ENCODE data around the gene PDF. TPM values are rescaled to one million over a fixed set of nuclear protein-coding genes. Genes with fewer than 3 reads are reported as not detected.
"Not testable (repeated sequence)": the region's sequence is repeated elsewhere in the genome, so short reads cannot be mapped to it uniquely, and the experiment has no call there.

PDF gene
- total RNA-seq, 1 donor from 2014 or later = 13.0 TPM

DNA sequence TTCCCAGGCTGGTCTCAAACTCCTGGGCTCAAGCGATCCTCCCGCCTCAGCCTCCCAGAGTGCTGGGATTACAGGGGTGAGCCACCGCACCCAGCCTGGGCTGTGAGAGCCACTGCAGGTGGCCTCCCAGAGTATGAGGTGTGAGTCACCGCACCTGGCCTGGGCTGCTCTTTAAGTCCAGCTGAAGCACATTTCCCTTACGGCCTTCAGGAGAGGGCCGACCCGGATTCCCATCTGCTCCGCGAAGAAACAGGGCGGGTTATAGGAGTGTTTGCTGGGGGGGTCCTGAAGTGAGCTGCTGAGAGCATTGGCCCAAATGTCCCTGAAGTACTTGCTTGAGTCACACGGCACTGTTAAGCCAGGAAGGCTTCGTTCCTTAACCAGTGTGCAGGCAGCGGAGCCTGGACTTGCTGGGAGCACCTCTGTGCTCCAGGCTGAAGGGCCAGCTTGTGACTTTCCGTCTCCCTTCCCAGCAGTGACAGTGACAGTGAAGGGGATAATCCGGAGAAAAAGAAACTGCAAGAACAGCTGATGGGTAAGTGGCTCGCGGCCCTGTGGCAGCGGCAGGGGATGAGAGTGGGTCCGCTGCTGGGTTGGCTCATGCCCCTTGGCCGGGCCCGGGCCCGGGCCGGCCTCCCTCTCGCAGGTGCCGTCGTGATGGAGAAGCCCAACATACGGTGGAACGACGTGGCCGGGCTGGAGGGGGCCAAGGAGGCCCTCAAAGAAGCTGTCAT, 12.0 kb downstream of the PDF start:
- intact Hi-C loops (cut with micrococcal nuclease) = no loop called here

GRCh38 chr16:69316595-69317034, 13.8 kb downstream of the PDF start:
- intact Hi-C loops (cut with micrococcal nuclease) = no loop called here

DNA sequence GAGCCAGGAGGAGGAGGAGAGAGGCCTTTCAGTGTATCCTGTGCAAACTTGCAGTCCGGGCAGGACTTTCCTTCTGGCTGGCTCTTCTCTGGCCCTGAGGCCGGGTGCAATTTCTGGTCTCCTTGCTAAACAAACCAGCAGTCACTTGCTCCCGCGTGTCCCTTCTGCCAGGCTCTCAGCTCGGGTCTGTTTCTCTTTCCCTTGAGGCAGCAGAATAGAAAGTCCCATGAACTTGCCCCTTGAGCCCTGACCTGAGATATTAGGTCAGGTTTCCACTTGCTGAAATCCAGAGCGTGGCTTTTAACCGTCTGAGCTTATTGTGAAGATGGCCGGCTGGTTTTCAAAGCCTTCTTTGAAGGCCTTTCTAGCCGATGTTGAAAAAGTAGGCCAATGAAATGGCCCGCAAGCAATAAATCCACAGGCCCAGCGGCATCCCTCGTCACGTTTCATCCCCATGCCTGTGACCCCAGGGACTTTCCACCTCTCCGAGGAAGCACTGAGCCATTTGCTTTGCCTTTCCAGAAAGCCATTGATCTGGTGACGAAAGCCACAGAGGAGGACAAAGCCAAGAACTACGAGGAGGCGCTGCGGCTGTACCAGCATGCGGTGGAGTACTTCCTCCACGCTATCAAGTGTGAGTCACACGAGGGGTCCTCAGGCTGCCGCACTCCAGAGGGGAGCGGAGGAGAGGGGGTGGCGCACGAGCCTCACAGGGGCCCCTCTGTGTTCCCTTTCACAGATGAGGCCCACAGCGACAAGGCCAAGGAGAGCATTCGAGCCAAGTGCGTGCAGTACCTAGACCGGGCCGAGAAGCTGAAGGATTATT, 14.7 kb downstream of the PDF start:
- intact Hi-C loops (cut with micrococcal nuclease) = no loop called here

GRCh38 chr16:69314534-69314933, 15.9 kb downstream of the PDF start:
- intact Hi-C loops (cut with micrococcal nuclease) = no loop called here

DNA sequence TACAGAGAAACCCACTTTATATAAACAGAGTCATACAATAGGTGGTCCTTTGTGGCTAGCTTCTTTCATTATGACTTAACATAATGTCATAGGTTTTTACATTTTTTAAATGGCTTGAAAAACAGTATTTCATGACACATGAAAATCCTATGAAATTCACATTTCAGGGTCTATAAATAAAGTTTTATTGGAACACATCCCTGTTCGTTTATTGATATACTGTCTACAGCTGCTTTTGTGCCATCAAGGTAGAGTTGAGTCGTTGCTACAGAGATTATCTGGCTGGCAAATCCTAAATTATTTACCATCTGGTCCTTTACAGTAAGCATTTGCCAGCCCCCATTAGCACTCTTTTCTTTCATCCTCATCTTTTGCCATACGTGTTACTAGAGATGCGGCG, 16.9 kb downstream of the PDF start:
- intact Hi-C loops (cut with micrococcal nuclease) = no loop called here

DNA sequence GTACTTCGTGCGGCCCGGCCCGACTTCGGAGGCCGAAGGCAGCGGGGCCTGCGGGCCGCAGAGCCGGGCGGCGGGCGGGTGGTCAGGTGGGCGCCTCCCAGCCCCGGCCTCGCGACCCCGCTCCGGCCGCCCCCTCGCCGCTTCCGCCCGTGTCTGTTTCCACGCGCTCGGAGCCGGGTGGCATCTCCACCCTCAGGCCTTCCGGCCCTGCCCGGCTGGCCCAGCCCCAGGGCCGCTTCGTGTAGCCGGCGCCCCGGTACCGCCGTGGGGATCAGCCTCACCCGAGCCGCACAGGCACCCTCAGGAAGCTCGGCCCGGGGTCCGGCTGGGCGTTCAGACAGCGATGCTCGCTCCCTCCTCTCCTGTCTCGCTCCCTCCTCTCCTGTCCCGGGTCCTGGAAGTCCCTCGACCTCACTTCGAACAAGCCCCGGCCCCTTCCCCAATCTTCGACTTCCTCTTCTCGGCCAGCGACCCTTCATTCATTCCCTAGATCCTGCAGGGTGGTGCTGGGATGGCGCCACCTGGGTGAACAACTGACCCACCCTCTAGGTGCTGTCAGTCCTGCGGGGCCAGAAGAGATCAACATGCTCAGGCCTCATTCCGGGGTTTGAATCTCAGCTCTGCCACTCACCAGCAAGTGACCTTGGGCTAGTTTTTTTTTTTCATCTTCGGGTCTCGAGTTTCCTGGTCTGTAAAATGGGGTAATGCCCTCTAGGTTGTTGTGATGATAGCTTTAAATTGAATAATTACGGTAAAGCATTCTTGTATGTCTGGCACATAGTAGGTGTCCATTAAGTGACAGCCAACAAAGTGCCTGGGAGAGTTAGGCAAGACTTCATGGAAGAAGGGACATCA, 18.6 kb downstream of the PDF start:
- intact Hi-C loops (cut with micrococcal nuclease) = loop anchor here (1.0 kb wide), 4 partner anchors 19 to 124 kb away; partner anchors contain the start of genes COG8, CYB5B, NIP7 and PDF

DNA sequence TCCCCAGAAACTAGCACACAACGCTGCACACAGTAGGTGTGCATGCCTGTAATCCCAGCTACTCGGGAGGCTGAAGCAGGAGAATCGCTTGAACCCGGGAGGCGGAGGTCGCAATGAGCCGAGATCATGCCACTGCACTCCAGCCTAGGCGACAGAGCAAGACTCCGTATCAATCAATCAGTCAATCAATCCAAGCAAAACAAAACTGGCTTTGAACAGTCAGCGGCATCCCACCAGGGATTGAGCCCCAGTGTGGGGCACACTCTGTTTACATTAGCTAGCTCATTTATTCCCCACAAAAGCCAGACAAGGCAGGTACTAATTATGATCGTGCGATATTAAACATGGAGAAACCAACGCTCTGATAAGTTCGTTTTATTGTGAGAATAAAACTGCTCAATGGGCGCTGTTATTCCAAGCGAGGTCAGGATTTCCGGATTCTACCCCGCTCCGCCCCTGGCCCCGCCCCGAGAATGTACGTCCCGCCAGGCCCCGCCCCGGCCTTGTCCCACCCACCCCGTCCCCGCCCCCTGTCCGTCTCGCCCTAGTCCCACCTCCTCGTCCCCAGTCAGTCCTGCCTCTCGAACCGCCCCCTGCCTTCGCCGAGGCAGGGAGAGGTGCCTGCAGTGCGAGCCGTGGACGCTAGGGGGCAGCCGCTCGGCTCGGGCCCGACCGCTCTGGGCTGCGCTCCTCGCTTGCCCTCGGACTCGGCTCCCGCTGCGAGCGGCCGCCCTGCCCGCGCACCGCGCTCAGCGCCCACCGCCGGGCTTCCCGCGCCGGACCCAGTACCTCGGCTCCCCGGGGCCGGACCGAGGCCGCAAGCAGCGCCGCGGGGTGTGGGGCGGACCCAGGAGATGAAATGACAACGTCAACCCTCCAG, 19.5 kb downstream of the PDF start, which contains the start of gene VPS4A:
VPS4A (plus strand) TSS at position 698 of the 880 bp plus-strand sequence; CDS start at position 860, 162 bp downstream.
- intact Hi-C loops (cut with micrococcal nuclease) = loop anchor here (1.0 kb wide), 4 partner anchors 19 to 124 kb away; partner anchors contain the start of genes COG8, CYB5B, NIP7 and PDF

DNA sequence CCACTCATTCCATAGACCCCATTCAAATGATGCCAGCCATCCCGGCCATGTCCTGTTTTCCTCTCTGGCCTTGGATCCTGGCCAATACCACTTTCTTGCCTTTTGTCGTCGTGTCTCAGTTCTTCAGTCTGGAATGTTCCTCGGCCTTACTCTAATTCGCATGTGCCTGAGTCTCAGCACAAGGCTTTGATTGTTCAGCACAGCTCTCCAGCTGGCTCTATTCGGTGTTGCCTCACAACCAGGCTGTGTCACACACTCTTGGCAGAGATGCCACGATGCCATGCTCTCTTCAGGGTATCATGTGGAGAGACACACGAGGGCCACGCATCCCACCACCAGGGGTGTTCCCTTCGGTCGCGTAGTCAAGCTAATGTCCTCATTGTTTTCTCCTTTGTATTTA, 21.1 kb downstream of the PDF start:
- intact Hi-C loops (cut with micrococcal nuclease) = no loop called here

GRCh38 chr16:69307856-69308255, 22.5 kb downstream of the PDF start:
- intact Hi-C loops (cut with micrococcal nuclease) = no loop called here

- intact Hi-C loops (cut with micrococcal nuclease) = no loop called here
Observed at GRCh38 chr16:69307091-69307490, 23.3 kb downstream of the PDF start.

DNA sequence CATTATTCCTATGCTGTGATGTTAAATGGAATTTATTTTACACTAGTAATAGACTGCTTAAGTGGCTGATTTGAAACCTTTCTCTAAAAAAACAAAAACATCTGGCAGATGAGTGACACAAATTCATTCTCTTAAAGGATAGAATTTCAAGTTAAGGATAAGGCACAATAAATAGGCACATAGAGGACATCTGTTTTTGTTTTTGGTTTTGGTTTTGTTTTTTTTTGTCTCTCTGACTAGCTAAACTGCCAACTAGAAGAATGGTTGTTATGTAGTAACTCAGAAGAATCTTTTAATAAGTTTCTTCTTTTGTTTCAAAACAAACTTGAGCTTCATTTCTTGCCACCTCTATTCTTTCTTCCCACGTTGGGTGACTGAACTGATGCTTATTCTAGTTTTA, 24.4 kb downstream of the PDF start:
- intact Hi-C loops (cut with micrococcal nuclease) = no loop called here

- intact Hi-C loops (cut with micrococcal nuclease) = no loop called here
Observed at GRCh38 chr16:69302301-69302700, 28.1 kb downstream of the PDF start.

- intact Hi-C loops (cut with micrococcal nuclease) = no loop called here
Observed at GRCh38 chr16:69301861-69302260, 28.5 kb downstream of the PDF start.

- intact Hi-C loops (cut with micrococcal nuclease) = no loop called here
Observed at GRCh38 chr16:69301187-69301586, 29.2 kb downstream of the PDF start.

- intact Hi-C loops (cut with micrococcal nuclease) = no loop called here
Observed at GRCh38 chr16:69298261-69298660, 32.1 kb downstream of the PDF start.

GRCh38 chr16:69296771-69297170, 33.6 kb downstream of the PDF start:
- intact Hi-C loops (cut with micrococcal nuclease) = not testable (repeated sequence)

DNA sequence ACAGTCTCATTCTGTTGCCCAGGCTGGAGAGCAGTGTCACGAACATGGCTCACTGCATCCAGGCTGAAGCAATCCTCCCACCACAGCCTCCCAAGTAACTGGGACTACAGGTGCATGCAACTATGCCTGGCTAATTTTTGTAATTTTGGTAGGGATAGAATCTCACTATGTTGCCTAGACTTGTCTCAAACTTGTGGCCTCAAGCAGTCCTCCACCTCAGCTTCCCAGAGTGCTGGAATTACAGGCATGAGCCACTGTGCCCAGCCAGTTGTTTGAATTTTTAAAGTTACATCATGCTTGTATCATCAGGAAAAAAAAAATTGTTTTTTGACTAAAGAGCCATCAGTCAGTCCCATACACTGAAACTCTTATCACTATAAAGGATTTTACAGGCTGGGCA, 36.3 kb downstream of the PDF start:
- intact Hi-C loops (cut with micrococcal nuclease) = no loop called here

DNA sequence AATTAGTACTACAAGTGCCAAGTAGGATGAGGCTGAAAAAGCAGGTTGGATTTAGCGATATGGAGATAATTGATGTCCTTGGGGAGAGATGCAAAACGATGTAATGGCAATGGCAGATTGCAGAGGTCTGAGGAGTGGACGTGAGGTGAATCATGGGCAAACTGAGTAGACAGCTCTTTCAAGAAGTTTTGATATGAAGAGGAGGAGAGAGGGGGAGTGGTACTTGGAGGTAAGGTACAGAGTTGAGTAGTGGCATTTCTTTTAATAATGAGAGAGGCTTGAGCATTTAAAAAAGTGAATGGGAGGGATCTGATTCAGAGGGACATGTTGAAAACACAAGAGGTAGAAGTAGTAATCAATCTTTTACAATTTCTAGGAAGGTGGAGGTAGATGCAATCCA, 37.0 kb downstream of the PDF start:
- intact Hi-C loops (cut with micrococcal nuclease) = no loop called here

DNA sequence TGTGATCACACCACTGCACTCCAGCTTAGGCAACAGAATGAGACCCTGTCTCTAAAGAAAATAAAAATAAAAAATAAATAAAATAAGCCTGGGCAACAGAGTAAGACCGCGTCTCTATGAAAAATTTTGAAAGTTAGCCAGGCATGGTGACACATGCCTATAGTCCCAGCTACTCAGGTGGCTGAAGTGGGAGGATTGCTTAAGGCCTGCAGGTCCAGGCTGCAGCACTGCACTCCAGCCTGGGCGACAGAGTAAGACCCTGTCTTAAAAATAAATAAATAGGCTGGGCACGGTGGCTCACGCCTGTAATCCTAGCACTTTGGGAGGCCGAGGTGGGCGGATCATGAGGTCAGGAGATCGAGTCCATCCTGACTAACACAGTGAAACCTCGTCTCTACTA, 38.7 kb downstream of the PDF start:
- intact Hi-C loops (cut with micrococcal nuclease) = not testable (repeated sequence)
